NT2/D1 (cell line): Measurements from ENCODE around the gene MORN2.

Source experiments
- DNase-seq: peaks from one replicate; pipeline ENCODE4 v3.0.0-alpha.2; 2011; ENCODE audit warnings: low read depth, low spot score
- H3K27me3 ChIP-seq: 2 replicates; pipeline ENCODE4 v1.6.0; 2011; ENCODE audit warnings: mild to moderate bottlenecking; ENCODE audit not compliant: insufficient read length, insufficient read depth
- H3K36me3 ChIP-seq: 2 replicates; pipeline ENCODE4 v1.6.1; 2011; ENCODE audit warnings: mild to moderate bottlenecking, low read length, mixed read lengths; ENCODE audit not compliant: insufficient read depth, insufficient read length
- H3K4me1 ChIP-seq: 2 replicates; pipeline ENCODE4 v1.5.1; 2011; ENCODE audit not compliant: insufficient read depth, insufficient read length
- H3K4me3 ChIP-seq: 2 replicates; pipeline ENCODE4 v1.5.1; 2011; ENCODE audit warnings: low read depth; ENCODE audit not compliant: insufficient read length
- H3K9ac ChIP-seq: 2 replicates; pipeline ENCODE4 v1.6.0; 2011; ENCODE audit warnings: low read depth; ENCODE audit not compliant: insufficient read length
- H3K9me3 ChIP-seq: 2 replicates; pipeline ENCODE4 v1.5.1; 2011; ENCODE audit warnings: mild to moderate bottlenecking, low read length; ENCODE audit not compliant: insufficient read depth
- SUZ12 ChIP-seq: IDR thresholded peaks from 2 replicates; pipeline ENCODE4 v1.6.1; 2011; ENCODE audit not compliant: insufficient read length, insufficient read depth; ENCODE audit errors: extremely low read depth
- YY1 ChIP-seq: IDR thresholded peaks from 2 replicates; pipeline ENCODE4 v1.6.1; 2011; ENCODE audit not compliant: insufficient read length, insufficient read depth
- ZNF274 ChIP-seq: IDR thresholded peaks from 2 replicates; pipeline ENCODE4 v1.6.1; 2011; ENCODE audit warnings: mild to moderate bottlenecking, low read depth, low read length

The MORN2 gene

GRCh38 chr2:38892819-38893218 is 17.0 kb downstream of the MORN2 start:
- no peak for DNase-seq
- Histone ChIP-seq H3K9me3 (no peaks in the 10 kb centered on the region), H3K4me1 (no peaks in the 10 kb centered on the region), H3K36me3 (no peaks in the 10 kb centered on the region), H3K27me3 (no peaks in the 10 kb centered on the region), H3K4me3 (no peak overlapping the region), H3K9ac (no peak overlapping the region)
- TF ChIP-seq ZNF274 (no peak), SUZ12 (no peak), YY1 (no peak)

DNA sequence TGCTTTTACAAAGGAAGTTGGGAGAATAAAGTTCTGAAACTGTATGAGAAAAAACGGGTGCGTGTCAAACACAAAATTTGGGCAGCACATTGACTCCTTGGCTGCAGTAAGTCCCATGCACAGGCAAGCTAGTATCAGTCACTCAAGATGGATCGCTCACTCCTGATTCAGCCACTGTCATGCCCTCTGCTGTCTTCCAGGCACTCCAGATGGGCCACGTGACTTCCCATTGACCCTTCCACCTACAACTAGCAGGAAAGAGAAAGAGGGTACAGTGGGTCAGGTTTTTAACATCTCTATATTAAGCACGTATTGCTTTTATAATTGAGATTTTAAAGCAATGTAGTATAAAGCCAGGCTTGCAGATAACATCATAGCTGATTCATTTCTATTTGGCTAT is 22.5 kb downstream of the MORN2 start:
- Histone ChIP-seq H3K4me3 (no peak overlapping the region), H3K9me3 (no peaks in the 10 kb centered on the region), H3K4me1 (no peaks in the 10 kb centered on the region), H3K36me3 (no peaks in the 10 kb centered on the region), H3K27me3 (no peaks in the 10 kb centered on the region), H3K9ac (no peak overlapping the region)
- DNase-seq: no peak
- TF ChIP-seq SUZ12 (no peak), YY1 (no peak), ZNF274 (no peak)

- H3K36me3 ChIP-seq: no peaks in the 10 kb centered on the region
- no peak for DNase-seq
These were observed 24.9 kb downstream of the MORN2 start for GRCh38 chr2:38900726-38901125.

DNA sequence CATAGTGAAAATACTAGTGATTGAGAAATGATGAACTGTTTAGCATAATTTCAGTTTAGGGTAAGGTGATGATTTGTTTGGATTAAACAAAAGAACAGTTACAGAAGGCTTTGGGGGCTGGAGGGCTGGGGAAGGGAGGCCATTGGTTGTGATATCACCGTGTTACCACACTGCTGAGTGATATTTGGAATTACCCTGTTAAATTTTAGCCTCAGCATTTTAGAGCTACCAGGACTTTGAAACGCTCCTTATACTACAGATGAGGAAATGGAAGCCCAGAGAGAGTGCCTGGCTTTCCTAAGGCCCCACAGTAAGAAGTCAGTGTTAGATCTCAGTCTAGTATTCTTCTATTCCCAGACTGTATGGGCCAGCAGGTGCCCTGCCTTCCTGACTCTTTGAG is 29.5 kb downstream of the MORN2 start:
- Histone ChIP-seq H3K4me3 (no peak overlapping the region), H3K27me3 (no peaks in the 10 kb centered on the region), H3K36me3 (no peaks in the 10 kb centered on the region), H3K9me3 (no peaks in the 10 kb centered on the region), H3K9ac (no peak overlapping the region), H3K4me1 (no peaks in the 10 kb centered on the region)
- no peak for TF ChIP-seq ZNF274
- no peak for TF ChIP-seq YY1
- no peak for TF ChIP-seq SUZ12
- no peak for DNase-seq

More at GRCh38 chr2:38900726-38901125, 24.9 kb downstream of the MORN2 start:
- H3K4me1 ChIP-seq: no peaks in the 10 kb centered on the region
- no peaks in the 10 kb centered on the region for H3K9me3 ChIP-seq
- H3K9ac ChIP-seq: no peak overlapping the region
- TF ChIP-seq SUZ12 (no peak), ZNF274 (no peak), YY1 (no peak)
- no peak overlapping the region for H3K4me3 ChIP-seq
- no peaks in the 10 kb centered on the region for H3K27me3 ChIP-seq

- H3K9me3 ChIP-seq: no peaks in the 10 kb centered on the region
- H3K27me3 ChIP-seq: no peaks in the 10 kb centered on the region
- TF ChIP-seq ZNF274 (no peak), YY1 (no peak), SUZ12 (no peak)
- no peak overlapping the region for H3K9ac ChIP-seq
- no peaks in the 10 kb centered on the region for H3K36me3 ChIP-seq
- no peak overlapping the region for H3K4me3 ChIP-seq
- H3K4me1 ChIP-seq: peaks cover 2% of the 10 kb centered on the region
- no peak for DNase-seq
These were observed 31.5 kb downstream of the MORN2 start for GRCh38 chr2:38907242-38907641.

DNA sequence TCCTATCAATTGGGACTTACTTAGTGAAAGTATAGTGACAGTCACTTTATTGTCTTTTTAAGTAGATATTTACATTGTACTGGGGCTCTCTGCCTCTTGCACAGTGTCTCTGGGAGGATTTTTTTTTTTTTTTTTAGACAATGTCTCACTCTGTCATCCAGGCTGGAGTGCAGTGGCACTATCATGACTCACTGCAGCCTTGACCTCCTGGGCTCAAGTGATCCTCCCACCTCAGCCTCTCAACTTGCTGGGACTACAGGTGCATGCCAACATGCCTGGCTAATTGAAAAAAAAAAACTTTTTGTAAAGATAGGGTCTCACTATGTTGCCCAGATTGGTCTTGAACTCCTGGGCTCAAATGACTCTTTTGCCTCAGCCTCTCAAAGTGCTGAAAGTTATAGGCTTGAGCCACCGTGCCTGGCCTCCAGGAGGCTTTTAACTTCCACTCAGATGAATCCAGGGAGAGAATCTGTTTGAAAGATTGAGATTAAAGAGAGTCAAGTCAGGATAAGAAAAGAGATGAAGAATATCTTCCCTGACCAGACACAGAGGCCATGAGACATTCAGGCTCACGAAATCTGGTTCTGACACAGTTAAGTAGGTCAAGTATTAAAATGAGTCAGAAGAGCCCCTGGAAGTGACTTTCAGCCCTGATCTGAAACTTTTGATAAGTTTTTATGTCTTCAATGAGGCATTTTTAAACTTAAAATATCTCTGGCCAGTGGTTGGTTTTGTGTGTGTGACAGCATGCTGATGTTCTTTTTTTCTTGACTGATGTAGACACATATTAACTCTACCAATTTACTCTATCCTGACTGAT is 32.2 kb downstream of the MORN2 start:
- Histone ChIP-seq H3K9me3 (no peaks in the 10 kb centered on the region), H3K4me1 (peaks cover 2% of the 10 kb centered on the region), H3K4me3 (no peak overlapping the region), H3K36me3 (no peaks in the 10 kb centered on the region), H3K9ac (no peak overlapping the region), H3K27me3 (no peaks in the 10 kb centered on the region)
- TF ChIP-seq YY1 (no peak), ZNF274 (no peak), SUZ12 (no peak)
- DNase-seq: no peak

- Histone ChIP-seq H3K36me3 (no peaks in the 10 kb centered on the region), H3K9ac (no peak overlapping the region), H3K9me3 (no peaks in the 10 kb centered on the region), H3K27me3 (no peaks in the 10 kb centered on the region), H3K4me1 (peaks cover 2% of the 10 kb centered on the region), H3K4me3 (no peak overlapping the region)
- DNase-seq: no peak
- TF ChIP-seq YY1: no peak
- no peak for TF ChIP-seq SUZ12
- TF ChIP-seq ZNF274: no peak
These were observed 34.1 kb downstream of the MORN2 start for GRCh38 chr2:38909872-38910271.

DNA sequence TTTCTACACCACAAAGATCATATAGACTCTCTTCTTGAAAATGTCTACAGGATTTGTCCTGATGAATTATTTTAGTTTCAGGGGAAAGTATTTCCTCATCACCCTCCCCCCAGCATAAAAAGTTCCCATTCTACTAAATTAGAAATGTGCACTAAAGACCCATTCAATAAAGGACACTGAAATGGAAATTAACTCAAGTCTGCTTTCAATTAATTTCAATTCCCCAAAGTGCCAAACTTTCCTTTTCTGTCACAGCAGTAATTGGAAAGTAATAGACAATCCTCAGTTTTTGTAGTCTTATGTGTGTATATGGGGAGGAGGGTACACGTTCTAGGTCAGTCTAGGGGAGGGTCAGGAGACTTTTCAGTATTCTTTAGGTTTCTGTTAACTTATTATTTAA is 35.4 kb downstream of the MORN2 start:
- H3K36me3 ChIP-seq: no peaks in the 10 kb centered on the region
- H3K4me3 ChIP-seq: no peak overlapping the region
- DNase-seq: no peak
- H3K9ac ChIP-seq: no peak overlapping the region
- H3K9me3 ChIP-seq: no peaks in the 10 kb centered on the region
- peaks cover 2% of the 10 kb centered on the region for H3K4me1 ChIP-seq
- H3K27me3 ChIP-seq: no peaks in the 10 kb centered on the region
- TF ChIP-seq SUZ12 (no peak), YY1 (no peak), ZNF274 (no peak)
